IMR-90 (cell line): Measurements from ENCODE around the gene CIB1. TPM values are rescaled to one million over a fixed set of nuclear protein-coding genes. Genes with fewer than 3 reads are reported as not detected.

Experiments
- ATAC-seq: fragments of 200-7000 bp; cut with Tn5 transposase; 2 replicates; pipeline ENCODE4 v1.9.1; 2020; ENCODE audit warnings: low read depth, mild to moderate bottlenecking, moderate library complexity
- BruUV-seq: library from RNA; stranded (reverse); fragments of 400-500 nt; replicated peaks from 2 replicates; lab custom pipeline; 2021; lab: Mats Ljungman, UMichigan
- CTCF ChIA-PET: fragments of 300-600 bp; formaldehyde crosslinking; extraction: SDS; loops from one replicate; lab custom pipeline; 2021; ENCODE audit warnings: antibody characterized with exemption; lab: Yijun Ruan, JAX
- POLR2A ChIA-PET: fragments of 300-600 bp; sonication (Branson Sonifier 250); formaldehyde crosslinking; loops from one replicate; lab custom pipeline; 2022; ENCODE audit warnings: antibody characterized with exemption; ENCODE audit not compliant: unreplicated experiment; lab: Charles Lee
- DNase-seq: peaks from one replicate; pipeline ENCODE4 v3.0.0; 2013
- H2AFZ ChIP-seq: replicated peaks from 2 replicates; pipeline ENCODE3; 2013; ENCODE audit warnings: low read length, mild to moderate bottlenecking; ENCODE audit not compliant: poor library complexity
- H2AK5ac ChIP-seq: 2 replicates; pipeline ENCODE4 v1.6.1; 2013; ENCODE audit warnings: low read depth, low read length, inconsistent platforms
- H2AK9ac ChIP-seq: replicated peaks from 2 replicates; pipeline ENCODE3; 2013; ENCODE audit warnings: mild to moderate bottlenecking, low read depth, low read length, moderate library complexity; ENCODE audit not compliant: poor library complexity
- H2BK120ac ChIP-seq: 2 replicates; pipeline ENCODE4 v1.6.1; 2013; ENCODE audit warnings: low read depth, low read length, inconsistent platforms
- H2BK15ac ChIP-seq: 3 replicates; pipeline ENCODE4 v1.6.1; 2013; ENCODE audit warnings: low read depth, low read length, inconsistent platforms
- H2BK20ac ChIP-seq: 2 replicates; pipeline ENCODE4 v1.6.1; 2013; ENCODE audit warnings: low read depth, mild to moderate bottlenecking, inconsistent platforms, low read length, moderate library complexity
- H2BK5ac ChIP-seq: 2 replicates; pipeline ENCODE4 v1.6.1; 2013; ENCODE audit warnings: mild to moderate bottlenecking, low read depth, low read length, inconsistent platforms; ENCODE audit not compliant: poor library complexity, severe bottlenecking
- H3K14ac ChIP-seq: replicated peaks from 2 replicates; pipeline ENCODE4 v1.6.1; 2013; ENCODE audit warnings: low read depth, low read length, inconsistent platforms
- H3K18ac ChIP-seq: 2 replicates; pipeline ENCODE4 v1.6.1; 2013; ENCODE audit warnings: low read depth, low read length, control low read depth
- H3K23ac ChIP-seq: 2 replicates; pipeline ENCODE4 v1.6.1; 2013; ENCODE audit warnings: low read depth, low read length, inconsistent platforms
- H3K27ac ChIP-seq: 2 replicates; pipeline ENCODE4 v1.5.1; 2013; ENCODE audit warnings: mild to moderate bottlenecking, control low read depth, low read length; ENCODE audit not compliant: insufficient read depth
- H3K27me3 ChIP-seq: 2 replicates; pipeline ENCODE4 v1.6.1; 2013; ENCODE audit warnings: low read length; ENCODE audit not compliant: control insufficient read depth, insufficient read depth
- H3K36me3 ChIP-seq: 2 replicates; pipeline ENCODE4 v1.6.1; 2013; ENCODE audit warnings: low read length, mixed read lengths; ENCODE audit not compliant: control insufficient read depth, insufficient read depth
- H3K4ac ChIP-seq: 2 replicates; pipeline ENCODE4 v1.6.1; 2013; ENCODE audit warnings: low read depth, low read length, inconsistent platforms
- H3K4me1 ChIP-seq: 2 replicates; pipeline ENCODE4 v1.6.1; 2013; ENCODE audit warnings: low read length, mixed read lengths; ENCODE audit not compliant: control insufficient read depth, insufficient read depth
- H3K4me2 ChIP-seq: 2 replicates; pipeline ENCODE4 v1.6.1; 2013; ENCODE audit warnings: low read depth, mild to moderate bottlenecking, control low read depth, low read length, moderate library complexity
- H3K4me3 ChIP-seq: 2 replicates; pipeline ENCODE4 v1.5.1; 2013; ENCODE audit warnings: low read depth, mild to moderate bottlenecking, control low read depth, low read length, moderate library complexity; ENCODE audit not compliant: insufficient read depth
- H3K56ac ChIP-seq: 2 replicates; pipeline ENCODE4 v1.6.1; 2013; ENCODE audit warnings: low read length, inconsistent platforms; ENCODE audit not compliant: insufficient read depth; ENCODE audit errors: extremely low read depth
- H3K79me1 ChIP-seq, 2 experiments: 2 replicates each; pipeline ENCODE4 v1.6.1; 2013; ENCODE audit warnings: low read length in 2 of 2, inconsistent platforms in 1 of 2, low read depth in 1 of 2
- H3K9ac ChIP-seq: 2 replicates; pipeline ENCODE4 v1.6.1; 2013; ENCODE audit warnings: low read depth, low read length, control low read depth
- H3K9me1 ChIP-seq: 2 replicates; pipeline ENCODE4 v1.6.1; 2013; ENCODE audit warnings: low read length, inconsistent platforms; ENCODE audit not compliant: insufficient read depth
- H3K9me3 ChIP-seq: 2 replicates; pipeline ENCODE4 v1.6.1; 2013; ENCODE audit warnings: low read length; ENCODE audit not compliant: control insufficient read depth, insufficient read depth
- H4K20me1 ChIP-seq: 2 replicates; pipeline ENCODE4 v1.6.1; 2013; ENCODE audit warnings: low read length, inconsistent platforms; ENCODE audit not compliant: insufficient read depth
- H4K5ac ChIP-seq: 2 replicates; pipeline ENCODE4 v1.6.1; 2013; ENCODE audit warnings: mild to moderate bottlenecking, low read depth, low read length, control low read depth
- H4K8ac ChIP-seq, 2 experiments: 2 replicates each; pipeline ENCODE4 v1.6.1; 2013; ENCODE audit warnings: low read depth in 2 of 2, low read length in 2 of 2, control low read depth in 1 of 2, inconsistent platforms in 1 of 2
- H4K91ac ChIP-seq: 2 replicates; pipeline ENCODE4 v1.6.1; 2013; ENCODE audit warnings: low read depth, low read length, inconsistent platforms; ENCODE audit not compliant: insufficient read depth
- BHLHE40 ChIP-seq: fragments of 150-350 bp; IDR thresholded peaks from 2 replicates; pipeline ENCODE4 v1.6.1; 2016; ENCODE audit warnings: mild to moderate bottlenecking, low read depth, low read length
- CEBPB ChIP-seq: IDR thresholded peaks from 2 replicates; pipeline ENCODE4 v1.6.1; 2012; ENCODE audit warnings: low read depth, low read length, improper control_type of control experiment
- CHD1 ChIP-seq: IDR thresholded peaks from 2 replicates; pipeline ENCODE4 v1.6.1; 2012; ENCODE audit warnings: low read depth, low read length, improper control_type of control experiment
- CTCF ChIP-seq: conservative IDR thresholded peaks from 2 replicates; pipeline ENCODE4 v1.5.1; 2012; ENCODE audit warnings: mild to moderate bottlenecking, low read depth, low read length, improper control_type of control experiment
- ELK1 ChIP-seq: fragments of 150-350 bp; IDR thresholded peaks from 2 replicates; pipeline ENCODE4 v1.6.1; 2016; ENCODE audit warnings: low read depth, mild to moderate bottlenecking, low read length, moderate library complexity, borderline replicate concordance
- MAFK ChIP-seq: IDR thresholded peaks from 2 replicates; pipeline ENCODE4 v1.6.1; 2012; ENCODE audit warnings: low read depth, low read length, improper control_type of control experiment
- MAZ ChIP-seq: IDR thresholded peaks from 2 replicates; pipeline ENCODE4 v1.6.1; 2012; ENCODE audit warnings: low read depth, mild to moderate bottlenecking, low read length, improper control_type of control experiment, moderate library complexity, borderline replicate concordance
- MXI1 ChIP-seq: IDR thresholded peaks from 2 replicates; pipeline ENCODE4 v1.6.1; 2012; ENCODE audit warnings: low read depth, mild to moderate bottlenecking, low read length, moderate library complexity, borderline replicate concordance
- NFE2L2 ChIP-seq: fragments of 150-350 bp; IDR thresholded peaks from 2 replicates; pipeline ENCODE4 v1.6.1; 2016; ENCODE audit warnings: low read depth, mild to moderate bottlenecking, low read length
- POLR2A ChIP-seq: IDR thresholded peaks from 2 replicates; pipeline ENCODE4 v1.6.1; 2012; ENCODE audit warnings: mild to moderate bottlenecking, low read depth, low read length
- RAD21 ChIP-seq: IDR thresholded peaks from 2 replicates; pipeline ENCODE4 v1.6.1; 2012; ENCODE audit warnings: low read length, improper control_type of control experiment
- RCOR1 ChIP-seq: IDR thresholded peaks from 2 replicates; pipeline ENCODE4 v1.6.1; 2012; ENCODE audit warnings: mild to moderate bottlenecking, low read length, improper control_type of control experiment; ENCODE audit not compliant: insufficient replicate concordance
- RFX5 ChIP-seq: IDR thresholded peaks from 2 replicates; pipeline ENCODE4 v1.8.0; 2012; ENCODE audit warnings: low read depth, mild to moderate bottlenecking, low read length, moderate library complexity
- SMC3 ChIP-seq: fragments of 150-350 bp; IDR thresholded peaks from 2 replicates; pipeline ENCODE4 v1.6.1; 2016; ENCODE audit warnings: low read depth, mild to moderate bottlenecking, antibody characterized with exemption, low read length, moderate library complexity
- USF2 ChIP-seq: fragments of 150-350 bp; IDR thresholded peaks from 2 replicates; pipeline ENCODE4 v1.6.1; 2017; ENCODE audit warnings: mild to moderate bottlenecking, antibody characterized with exemption, low read length, low read depth
- WGBS, 2 experiments: methylation state at CpG; one replicate each; pipeline versions ENCODE4 v1.1.5 to v1.1.7; 2013; ENCODE audit warnings: missing lambda C conversion rate in 2 of 2; ENCODE audit not compliant: insufficient read length in 1 of 2; ENCODE audit errors: extremely low coverage in 2 of 2; 5-methylcytosine and 5-hydroxymethylcytosine counted together
- dilution Hi-C: fragments of 300-500 bp; cut with HindIII; formaldehyde crosslinking; loops from one replicate; pipeline ENCODE4 v1.14.3; 2018; ENCODE audit warnings: low sequenced_read_pairs; ENCODE audit not compliant: unreplicated experiment
- in situ Hi-C: fragments of 300-500 bp; cut with MboI; formaldehyde crosslinking; loops from 3 replicates; pipeline ENCODE4 v1.14.3; 2019; ENCODE audit warnings: low sequenced_read_pairs, inconsistent platforms, mixed read lengths
- intact Hi-C: fragments of 100-400 bp; cut with micrococcal nuclease; formaldehyde crosslinking; loops from 2 replicates; pipeline ENCODE4 v1.10.0; 2022
- polyA plus RNA-seq, 3 experiments: library from polyadenylated mRNA; depleted of rRNA; stranded (reverse); fragments of >200 nt; gene quantifications; 2 replicates each; pipeline ENCODE4 v1.2.3, GENCODE V29; 2012; ENCODE audit warnings: low replicate concordance in 1 of 3
- total RNA-seq: library from RNA; depleted of rRNA; stranded (reverse); fragments of >200 nt; gene quantifications from 2 replicates; pipeline ENCODE4 v1.2.3, GENCODE V29; 2012

Gene CIB1
- total and polyA plus RNA-seq, 2 of the 4 experiments (the other 2 are of a cell fraction) = 31.5 to 94.1 TPM

GRCh38 chr15:90240856-90241255 lies 7.1 kb upstream of the CIB1 start (continued):
- TF ChIP-seq CHD1 = no peak
- no peak for TF ChIP-seq RAD21
- TF ChIP-seq SMC3 = no peak

GRCh38 chr15:90239371-90239770 lies 5.6 kb upstream of the CIB1 start:
- Histone ChIP-seq H3K27ac (no peak overlapping the region), H3K9me1 (peaks cover 4% of the 10 kb centered on the region; the same call in 1 of the 2 replicates), H3K36me3 (peaks cover 4% of the 10 kb centered on the region; the same call in 1 of the 2 replicates), H4K5ac (no peak overlapping the region), H2BK5ac (no peak overlapping the region), H2BK20ac (no peak overlapping the region), H3K18ac (no peak overlapping the region), H3K9me3 (no peaks in the 10 kb centered on the region), H3K79me1 (peaks cover 7% of the 10 kb centered on the region in 2 experiments; a peak in 3 of 4 replicates), H3K4me2 (no peak overlapping the region), H2BK15ac (no peak overlapping the region), H3K4me1 (no peaks in the 10 kb centered on the region), H2BK120ac (no peak overlapping the region), H4K91ac (no peak overlapping the region), H2AK9ac (no peak overlapping the region), H3K4ac (no peak overlapping the region), H3K14ac (no peak overlapping the region), H3K23ac (no peak overlapping the region), H2AK5ac (no peak overlapping the region), H3K9ac (no peak overlapping the region), H3K4me3 (no peak overlapping the region), H4K20me1 (no peaks in the 10 kb centered on the region), H3K56ac (no peak overlapping the region), H4K8ac (no peak overlapping the region), H2AFZ (no peak overlapping the region), H3K27me3 (no peaks in the 10 kb centered on the region)
- ATAC-seq = no peak
- intact Hi-C loops (no loop called here), in situ Hi-C loops (no loop called here), dilution Hi-C loops (no loop called here)
- WGBS, 2 experiments = no CpG with 5 or more reads among the region's 3 CpGs
- no peak for DNase-seq
- CTCF ChIA-PET = no interaction called here
- POLR2A ChIA-PET = no interaction called here
- no TSS peak for BruUV-seq
- no peak for TF ChIP-seq USF2
- no peak for TF ChIP-seq BHLHE40
- no peak for TF ChIP-seq CHD1
- TF ChIP-seq RCOR1 = no peak
- TF ChIP-seq CEBPB = no peak
- no peak for TF ChIP-seq CTCF
- TF ChIP-seq NFE2L2 = no peak
- no peak for TF ChIP-seq MXI1
- no peak for TF ChIP-seq MAFK
- no peak for TF ChIP-seq RFX5
- no peak for TF ChIP-seq POLR2A
- TF ChIP-seq RAD21 = no peak
- no peak for TF ChIP-seq SMC3
- no peak for TF ChIP-seq MAZ
- TF ChIP-seq ELK1 = no peak
